OCI-LY7 (cell line): ENCODE data around the gene PEX11A.

Source experiments
- CTCF ChIP-seq: fragments of 200-600 bp; sonication (generic); conservative IDR thresholded peaks from 2 replicates; pipeline ENCODE4 v1.5.1; 2014; ENCODE audit warnings: mild to moderate bottlenecking, antibody characterized with exemption, low read length, moderate library complexity, mixed read lengths
- EZH2phosphoT487 ChIP-seq: fragments of 200-600 bp; sonication (generic); IDR thresholded peaks from 2 replicates; pipeline ENCODE4 v1.6.1; 2018; ENCODE audit warnings: low read depth, borderline replicate concordance, mild to moderate bottlenecking, mixed run types, antibody characterized with exemption, low read length, moderate library complexity, mixed read lengths

GRCh38 chr15:89666184-89666857 is 24.2 kb downstream of the PEX11A start:
- no peak for TF ChIP-seq CTCF
- TF ChIP-seq EZH2phosphoT487: no peak
